GM12874 (cell line): ENCODE measurements around the gene LIG1.

Experiments
- TF ChIP-seq, protein P1 (sequence below): IDR thresholded peaks from 2 replicates; pipeline ENCODE4 v1.5.1; 2011; ENCODE audit warnings: low read depth, mild to moderate bottlenecking, control low read depth, low read length, moderate library complexity; ENCODE audit not compliant: insufficient read depth

LIG1 gene

DNA sequence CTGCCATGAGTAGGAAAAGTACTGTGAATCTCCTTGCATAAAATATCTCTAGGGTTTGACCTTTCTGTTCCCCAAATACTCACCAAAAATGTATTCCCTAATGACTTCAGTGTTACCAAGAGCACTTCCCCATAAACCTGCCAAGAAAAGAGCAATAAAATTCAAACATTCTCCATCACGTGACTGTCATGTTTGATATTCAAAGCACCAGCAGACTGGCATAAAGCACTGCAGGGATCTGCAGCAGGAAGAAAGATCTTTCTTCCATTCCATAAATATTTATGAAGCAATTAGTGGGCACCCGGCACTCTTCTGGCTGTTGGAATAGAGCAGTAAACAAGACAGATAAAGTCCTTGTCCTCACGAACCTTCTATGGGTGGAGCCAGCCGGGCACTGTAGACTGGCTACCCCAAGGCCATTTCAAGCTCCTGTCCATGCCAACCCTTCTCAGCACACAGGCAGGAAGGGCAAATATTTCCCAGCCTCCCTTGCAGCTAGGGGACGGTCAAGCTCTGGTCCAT, 79.8 kb downstream of the LIG1 start:
- TF ChIP-seq, protein P1, sequence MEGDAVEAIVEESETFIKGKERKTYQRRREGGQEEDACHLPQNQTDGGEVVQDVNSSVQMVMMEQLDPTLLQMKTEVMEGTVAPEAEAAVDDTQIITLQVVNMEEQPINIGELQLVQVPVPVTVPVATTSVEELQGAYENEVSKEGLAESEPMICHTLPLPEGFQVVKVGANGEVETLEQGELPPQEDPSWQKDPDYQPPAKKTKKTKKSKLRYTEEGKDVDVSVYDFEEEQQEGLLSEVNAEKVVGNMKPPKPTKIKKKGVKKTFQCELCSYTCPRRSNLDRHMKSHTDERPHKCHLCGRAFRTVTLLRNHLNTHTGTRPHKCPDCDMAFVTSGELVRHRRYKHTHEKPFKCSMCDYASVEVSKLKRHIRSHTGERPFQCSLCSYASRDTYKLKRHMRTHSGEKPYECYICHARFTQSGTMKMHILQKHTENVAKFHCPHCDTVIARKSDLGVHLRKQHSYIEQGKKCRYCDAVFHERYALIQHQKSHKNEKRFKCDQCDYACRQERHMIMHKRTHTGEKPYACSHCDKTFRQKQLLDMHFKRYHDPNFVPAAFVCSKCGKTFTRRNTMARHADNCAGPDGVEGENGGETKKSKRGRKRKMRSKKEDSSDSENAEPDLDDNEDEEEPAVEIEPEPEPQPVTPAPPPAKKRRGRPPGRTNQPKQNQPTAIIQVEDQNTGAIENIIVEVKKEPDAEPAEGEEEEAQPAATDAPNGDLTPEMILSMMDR = no peak

DNA sequence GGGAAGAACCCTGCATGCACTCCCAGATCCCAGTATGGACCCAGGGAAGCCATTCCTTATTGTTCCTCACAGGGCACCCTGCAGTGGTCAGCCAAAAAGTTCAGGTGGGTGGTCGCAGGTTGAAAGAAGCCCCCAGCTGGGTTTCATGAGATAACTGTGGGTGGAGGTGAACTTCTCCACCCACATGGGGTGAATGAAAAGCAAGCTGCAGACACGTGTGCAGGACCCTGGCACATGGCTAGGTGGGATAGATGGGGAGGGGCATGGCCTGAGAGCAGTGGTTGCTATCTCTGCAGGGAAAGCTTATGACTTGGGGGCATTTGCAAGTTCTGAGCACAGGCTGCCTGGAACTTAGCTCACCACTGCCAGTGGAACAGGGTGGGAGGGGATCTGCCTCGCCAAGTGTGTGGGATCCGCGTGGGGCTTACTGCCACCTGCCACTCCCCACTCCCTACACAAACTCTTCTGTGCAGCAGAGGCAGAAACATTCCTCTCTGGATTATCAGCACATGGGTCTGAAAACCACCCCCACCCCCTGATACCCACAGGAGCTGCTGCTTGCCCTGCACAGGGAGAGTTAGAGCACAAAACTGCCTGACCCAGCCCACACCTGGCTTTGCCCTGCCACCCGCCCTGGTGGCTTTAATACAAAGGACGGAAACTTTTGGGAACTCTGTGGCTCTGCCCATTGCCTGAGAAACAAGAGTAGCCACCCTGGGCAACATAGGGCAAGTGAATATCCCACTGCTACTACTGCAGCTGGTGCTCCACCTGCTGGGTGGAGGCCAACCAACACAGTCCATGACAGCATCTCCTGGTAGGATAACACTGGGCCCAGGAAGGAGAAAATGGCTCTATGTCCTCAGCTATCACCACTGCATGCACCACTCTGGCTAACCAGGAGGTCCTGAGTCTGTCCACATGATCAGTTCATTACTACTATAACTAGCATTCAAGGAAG, 84.0 kb downstream of the LIG1 start:
- TF ChIP-seq, protein P1 = 0 out of 2 replicates have a peak, but pooled peaks have one; percentile 13

DNA sequence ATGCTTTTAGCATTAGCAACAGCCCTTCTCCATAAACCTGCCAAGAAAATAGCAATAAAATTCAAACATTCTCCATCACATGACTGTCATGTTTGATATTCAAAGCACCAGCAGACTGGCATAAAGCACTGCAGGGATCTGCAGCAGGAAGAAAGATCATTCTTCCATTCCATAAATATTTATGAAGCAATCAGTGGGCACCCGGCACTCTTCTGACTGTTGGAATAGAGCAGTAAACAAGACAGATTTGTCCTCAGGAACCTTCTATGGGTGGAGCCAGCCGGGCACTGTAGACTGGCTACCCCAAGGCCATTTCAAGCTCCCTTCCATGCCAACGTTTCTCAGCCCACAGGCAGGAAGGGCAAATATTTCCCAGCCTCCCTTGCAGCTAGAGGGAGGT, 85.1 kb downstream of the LIG1 start:
- TF ChIP-seq, protein P1 = no peak

DNA sequence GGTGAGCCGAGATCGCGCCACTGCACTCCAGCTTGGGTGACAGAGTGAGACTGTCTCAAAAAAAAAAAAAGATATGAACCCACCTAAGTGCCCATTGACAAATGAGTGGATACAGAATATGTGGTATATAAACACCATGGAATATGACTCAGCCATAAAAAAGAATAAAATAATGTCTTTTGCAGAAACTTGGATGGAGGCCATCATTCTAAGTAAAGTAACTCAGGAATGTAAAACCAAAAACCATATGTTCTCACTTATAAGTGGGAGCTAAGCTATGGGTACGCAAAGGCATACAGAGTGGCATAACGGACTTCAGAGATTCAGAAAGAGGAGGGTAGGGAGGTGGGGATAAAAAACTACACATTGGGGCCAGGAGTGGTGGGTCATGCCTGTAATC, 89.0 kb downstream of the LIG1 start:
- TF ChIP-seq, protein P1 = no peak

DNA sequence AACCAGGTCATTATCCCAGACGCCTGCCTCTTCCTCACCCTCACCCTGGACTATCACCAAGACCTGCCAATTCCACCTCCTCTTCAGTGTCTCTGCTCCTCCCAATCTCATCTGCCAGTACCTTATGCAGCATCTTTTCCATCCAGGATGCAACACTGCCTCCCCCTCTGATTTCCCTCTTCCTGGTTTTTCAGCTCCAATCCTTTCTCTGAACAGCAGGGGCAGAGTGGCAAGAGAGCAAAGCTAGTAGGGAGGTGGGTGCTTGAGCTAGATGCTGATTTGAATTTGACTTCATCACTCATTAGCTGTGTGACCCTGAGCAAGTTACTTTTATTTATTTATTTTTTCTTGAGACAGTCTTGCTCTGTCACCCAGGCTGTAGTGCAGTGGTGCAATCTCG, 100.7 kb downstream of the LIG1 start:
- TF ChIP-seq, protein P1 = no peak
